WTC11 (cell line): ENCODE results near the gene IL17RD. TPM values are rescaled to one million over a fixed set of nuclear protein-coding genes. Genes with fewer than 3 reads are reported as not detected.

Experiments used
- ATAC-seq: fragments of 200-7000 bp; cut with Tn5 transposase; 2 replicates; pipeline ENCODE4 v1.10.0; 2021; ENCODE audit warnings: mild to moderate bottlenecking, moderate library complexity
- CTCF ChIA-PET: fragments of 300-600 bp; sonication (Branson Sonifier 250); formaldehyde crosslinking; loops from one replicate; lab custom pipeline; 2021; ENCODE audit warnings: antibody characterized with exemption; lab: Charles Lee
- POLR2A ChIA-PET: fragments of 350-600 bp; sonication (Branson Sonifier 250); formaldehyde crosslinking; loops from one replicate; lab custom pipeline; 2021; ENCODE audit warnings: antibody characterized with exemption; lab: Charles Lee
- DNase-seq: peaks from one replicate; pipeline ENCODE4 v3.0.0; 2021; ENCODE audit warnings: low spot score
- H3K27ac Mint-ChIP-seq: 2 replicates; pipeline ENCODE4 v1.8.0; 2021; ENCODE audit warnings: mixed read lengths
- H3K27me3 Mint-ChIP-seq: 2 replicates; pipeline ENCODE4 v1.8.0; 2021; ENCODE audit warnings: low read depth, mild to moderate bottlenecking, moderate library complexity, mixed read lengths
- H3K36me3 Mint-ChIP-seq: 2 replicates; pipeline ENCODE4 v1.8.0; 2021; ENCODE audit warnings: mixed read lengths
- H3K4me1 Mint-ChIP-seq: 2 replicates; pipeline ENCODE4 v1.8.0; 2022; ENCODE audit warnings: mixed read lengths
- H3K4me3 Mint-ChIP-seq: 2 replicates; pipeline ENCODE4 v1.8.0; 2021; ENCODE audit warnings: mild to moderate bottlenecking, moderate library complexity, mixed read lengths
- H3K9me3 Mint-ChIP-seq: 2 replicates; pipeline ENCODE4 v1.8.0; 2021; ENCODE audit warnings: mixed read lengths
- ATF3 ChIP-seq: sonication (generic); formaldehyde crosslinking; conservative IDR thresholded peaks from 2 replicates; pipeline ENCODE4 v1.8.1; 2022; ENCODE audit warnings: mild to moderate bottlenecking, missing genetic modification reagents
- ATF6 ChIP-seq: sonication (generic); formaldehyde crosslinking; IDR thresholded peaks from 2 replicates; pipeline ENCODE4 v1.8.1; 2023; ENCODE audit warnings: mild to moderate bottlenecking, missing genetic modification reagents
- CREB1 ChIP-seq: sonication (generic); formaldehyde crosslinking; IDR thresholded peaks from 2 replicates; pipeline ENCODE4 v1.8.0; 2023; ENCODE audit warnings: mild to moderate bottlenecking, missing genetic modification reagents
- CREM ChIP-seq: sonication (generic); formaldehyde crosslinking; IDR thresholded peaks from 2 replicates; pipeline ENCODE4 v1.8.1; 2022; ENCODE audit warnings: mild to moderate bottlenecking, missing genetic modification reagents, moderate library complexity
- E2F4 ChIP-seq: sonication (generic); formaldehyde crosslinking; IDR thresholded peaks from 2 replicates; pipeline ENCODE4 v1.8.1; 2022; ENCODE audit warnings: low read depth, mild to moderate bottlenecking, moderate library complexity, missing genetic modification reagents, borderline replicate concordance
- ELF4 ChIP-seq: sonication (generic); formaldehyde crosslinking; IDR thresholded peaks from 2 replicates; pipeline ENCODE4 v1.8.1; 2022; ENCODE audit warnings: low read depth, mild to moderate bottlenecking, moderate library complexity, missing genetic modification reagents
- ETV6 ChIP-seq: sonication (generic); formaldehyde crosslinking; IDR thresholded peaks from 2 replicates; pipeline ENCODE4 v1.8.1; 2022; ENCODE audit warnings: mild to moderate bottlenecking, missing genetic modification reagents
- IRF2 ChIP-seq: sonication (generic); formaldehyde crosslinking; IDR thresholded peaks from 2 replicates; pipeline ENCODE4 v1.8.0; 2022; ENCODE audit warnings: low read depth, missing genetic modification reagents, borderline replicate concordance
- MYBL2 ChIP-seq: sonication (generic); formaldehyde crosslinking; IDR thresholded peaks from 2 replicates; pipeline ENCODE4 v1.8.1; 2023; ENCODE audit warnings: mild to moderate bottlenecking, moderate library complexity, missing genetic modification reagents
- NFE2L1 ChIP-seq: sonication (generic); formaldehyde crosslinking; IDR thresholded peaks from 2 replicates; pipeline ENCODE4 v1.8.1; 2023; ENCODE audit warnings: missing genetic modification reagents
- NR2C2 ChIP-seq: sonication (generic); formaldehyde crosslinking; IDR thresholded peaks from 2 replicates; pipeline ENCODE4 v1.8.0; 2022; ENCODE audit warnings: mild to moderate bottlenecking, missing genetic modification reagents
- SMAD3 ChIP-seq: sonication (generic); formaldehyde crosslinking; IDR thresholded peaks from 2 replicates; pipeline ENCODE4 v1.8.0; 2022; ENCODE audit warnings: missing genetic modification reagents, mild to moderate bottlenecking, borderline replicate concordance
- SOX15 ChIP-seq: fragments of 250-450 bp; sonication (Bioruptor Pico); IDR thresholded peaks from 2 replicates; pipeline ENCODE4 v1.9.0; 2021; ENCODE audit warnings: mild to moderate bottlenecking
- SP1 ChIP-seq: sonication (generic); formaldehyde crosslinking; conservative IDR thresholded peaks from 2 replicates; pipeline ENCODE4 v1.8.1; 2022; ENCODE audit warnings: missing genetic modification reagents
- TEAD1 ChIP-seq: sonication (generic); formaldehyde crosslinking; IDR thresholded peaks from 2 replicates; pipeline ENCODE4 v1.8.0; 2022; ENCODE audit warnings: mild to moderate bottlenecking, missing genetic modification reagents
- TEAD4 ChIP-seq: sonication (generic); formaldehyde crosslinking; IDR thresholded peaks from 2 replicates; pipeline ENCODE4 v1.8.0; 2022; ENCODE audit warnings: mild to moderate bottlenecking, missing genetic modification reagents
- ZNF138 ChIP-seq: sonication (generic); formaldehyde crosslinking; conservative IDR thresholded peaks from 2 replicates; pipeline ENCODE4 v1.8.1; 2022; ENCODE audit warnings: mild to moderate bottlenecking, moderate library complexity, missing genetic modification reagents
- ZNF263 ChIP-seq: sonication (generic); formaldehyde crosslinking; IDR thresholded peaks from 2 replicates; pipeline ENCODE4 v1.8.1; 2022; ENCODE audit warnings: low read depth, mild to moderate bottlenecking, moderate library complexity, missing genetic modification reagents
- ZNF425 ChIP-seq: fragments of 250-450 bp; sonication (Bioruptor Pico); conservative IDR thresholded peaks from 2 replicates; pipeline ENCODE4 v1.9.0; 2021; ENCODE audit warnings: mild to moderate bottlenecking
- ZNF532 ChIP-seq: fragments of 250-450 bp; sonication (Bioruptor Pico); IDR thresholded peaks from 2 replicates; pipeline ENCODE4 v1.9.0; 2021; ENCODE audit warnings: mild to moderate bottlenecking, borderline replicate concordance
- ZNF671 ChIP-seq: fragments of 250-450 bp; sonication (Bioruptor Pico); IDR thresholded peaks from 2 replicates; pipeline ENCODE4 v1.8.0; 2021; ENCODE audit warnings: mild to moderate bottlenecking
- total RNA-seq: library from RNA; stranded (reverse); gene quantifications from 3 replicates; pipeline ENCODE4 v1.2.3, GENCODE V29; 2021

IL17RD gene
- total RNA-seq, 1 experiment from 2014 or later, result 72.9 TPM

GRCh38 chr3:57166660-57167059 is 1.5 kb upstream of the IL17RD start:
- Mint-ChIP-seq H3K9me3 (peaks cover 5% of the 10 kb centered on the region), H3K27ac (no peak overlapping the region), H3K36me3 (no peaks in the 10 kb centered on the region), H3K4me1 (peaks cover 51% of the 10 kb centered on the region), H3K27me3 (peaks cover 32% of the 10 kb centered on the region), H3K4me3 (no peak overlapping the region)
- ATAC-seq (no peak), DNase-seq (no peak)
- CTCF ChIA-PET, result interaction anchor here (1.0 to 1.6 kb wide), 5 partner anchors 13 to 66 kb away, joined by 3 to 5 read pairs (median 4); no protein-coding TSS in a partner anchor
- TF ChIP-seq ZNF138 (CRISPR knock-in tag) (no peak), SP1 (no peak), ELF4 (CRISPR knock-in tag) (no peak), ZNF425 (CRISPR knock-in tag) (no peak), NFE2L1 (no peak), CREB1 (CRISPR knock-in tag) (no peak), NR2C2 (CRISPR knock-in tag) (no peak), TEAD1 (CRISPR knock-in tag) (no peak), ATF6 (no peak), ETV6 (no peak), ZNF263 (CRISPR knock-in tag) (no peak), ATF3 (CRISPR knock-in tag) (no peak), SOX15 (CRISPR knock-in tag) (no peak), E2F4 (CRISPR knock-in tag) (no peak), ZNF532 (no peak), SMAD3 (no peak), ZNF671 (CRISPR knock-in tag) (no peak)
- POLR2A ChIA-PET, result interaction anchor here (1.2 kb wide), 1 partner anchor 33 kb away, joined by 4 read pairs; the partner anchor contains the start of gene HESX1

- Mint-ChIP-seq H3K27ac (no peak overlapping the region), H3K27me3 (peaks cover 32% of the 10 kb centered on the region), H3K9me3 (no peaks in the 10 kb centered on the region), H3K36me3 (no peaks in the 10 kb centered on the region), H3K4me3 (peak overlapping the region; percentile 45), H3K4me1 (peaks cover 57% of the 10 kb centered on the region)
- CTCF ChIA-PET, result no interaction called here
- DNase-seq, result no peak
- no peak for ATAC-seq
- POLR2A ChIA-PET, result interaction anchor here (1.0 to 1.2 kb wide), 3 partner anchors 34 to 37 kb away, joined by 3 to 6 read pairs (median 4); partner anchors contain the start of gene HESX1
- TF ChIP-seq TEAD4 (CRISPR knock-in tag), result no peak
- TF ChIP-seq NFE2L1, result no peak
- TF ChIP-seq ATF6, result no peak
- no peak for TF ChIP-seq IRF2
- no peak for TF ChIP-seq ZNF425 (CRISPR knock-in tag)
- no peak for TF ChIP-seq ATF3 (CRISPR knock-in tag)
- TF ChIP-seq CREM (CRISPR knock-in tag), result no peak
- no peak for TF ChIP-seq MYBL2 (CRISPR knock-in tag)
Observed at GRCh38 chr3:57165641-57166040, 488 bp upstream of the IL17RD start.
